CD4-positive, alpha-beta T cell (primary cell): Measurements from ENCODE around the gene MSRB3. TPM values are rescaled to one million over a fixed set of nuclear protein-coding genes. Genes with fewer than 3 reads are reported as not detected.

Experiments used
- ATAC-seq: fragments of 200-7000 bp; cut with Tn5 transposase; one replicate; pipeline ENCODE4 v1.10.0; 2022; ENCODE audit warnings: mild to moderate bottlenecking; ENCODE audit not compliant: poor library complexity
- CTCF ChIA-PET: fragments of 350-600 bp; sonication (Branson Sonifier 250); formaldehyde crosslinking; loops from one replicate; lab custom pipeline; 2021; ENCODE audit warnings: antibody characterized with exemption, inconsistent platforms; lab: Charles Lee
- POLR2A ChIA-PET: fragments of 350-600 bp; sonication (Branson Sonifier 250); formaldehyde crosslinking; loops from one replicate; lab custom pipeline; 2021; ENCODE audit warnings: antibody characterized with exemption, inconsistent platforms; lab: Charles Lee
- DNase-seq, 14 experiments: peaks; one replicate each; pipeline ENCODE4 v3.0.0-alpha.2; 2013 to 2020; ENCODE audit warnings: mixed read lengths in 2 of 14
- H3K27ac ChIP-seq, 2 donors: one replicate each; pipeline versions ENCODE4 v1.5.1 to v1.7.0; 2013; ENCODE audit warnings: low read length in 2 of 2, low read depth in 1 of 2, mild to moderate bottlenecking in 1 of 2
- H3K27me3 ChIP-seq, 2 experiments: 1 replicate in 1 of 2; 2 replicates in 1 of 2; pipeline versions ENCODE4 v1.6.1 to v1.7.0; 2013; ENCODE audit warnings: low read length in 2 of 2, control low read depth in 1 of 2, mild to moderate bottlenecking in 1 of 2, moderate library complexity in 1 of 2; ENCODE audit not compliant: insufficient read depth in 2 of 2, control insufficient read depth in 1 of 2
- H3K36me3 ChIP-seq: one replicate; pipeline ENCODE4 v1.6.1; 2013; ENCODE audit warnings: low read length, control low read depth; ENCODE audit not compliant: insufficient read depth
- H3K4me1 ChIP-seq: one replicate; pipeline ENCODE4 v1.6.1; 2013; ENCODE audit warnings: low read length, control low read depth; ENCODE audit not compliant: insufficient read depth
- H3K4me3 ChIP-seq: one replicate; pipeline ENCODE4 v1.5.1; 2013; ENCODE audit warnings: mild to moderate bottlenecking, low read length, moderate library complexity
- H3K9me3 ChIP-seq, 2 experiments: 1 replicate in 1 of 2; 2 replicates in 1 of 2; pipeline versions ENCODE4 v1.6.1 to v1.7.0; 2013; ENCODE audit warnings: low read length in 2 of 2, mild to moderate bottlenecking in 2 of 2, control low read depth in 1 of 2, moderate library complexity in 1 of 2; ENCODE audit not compliant: control insufficient read depth in 1 of 2, insufficient read depth in 1 of 2
- H3K27ac Mint-ChIP-seq: one replicate; pipeline ENCODE4 v1.8.0; 2020; ENCODE audit warnings: mixed read lengths
- H3K27me3 Mint-ChIP-seq: one replicate; pipeline ENCODE4 v1.8.0; 2021; ENCODE audit warnings: mixed read lengths
- H3K36me3 Mint-ChIP-seq: one replicate; pipeline ENCODE4 v1.8.0; 2021; ENCODE audit warnings: low read depth, mixed read lengths
- H3K4me1 Mint-ChIP-seq: one replicate; pipeline ENCODE4 v1.8.0; 2021; ENCODE audit warnings: low read depth, mixed read lengths
- H3K4me3 Mint-ChIP-seq: one replicate; pipeline ENCODE4 v1.8.0; 2020; ENCODE audit warnings: mild to moderate bottlenecking, mixed read lengths
- H3K9me3 Mint-ChIP-seq: one replicate; pipeline ENCODE4 v1.8.0; 2020; ENCODE audit warnings: mixed read lengths
- CTCF ChIP-seq: fragments of 200-600 bp; IDR thresholded peaks from one replicate; pipeline ENCODE4 v1.8.0; 2022; ENCODE audit warnings: antibody characterized with exemption, mild to moderate bottlenecking
- intact Hi-C, 2 experiments: fragments of 100-400 bp; cut with DNase I in 1 of 2; cut with micrococcal nuclease in 1 of 2; formaldehyde crosslinking; loops; one replicate each; pipeline versions ENCODE4 v1.15.1 to v1.9.0; 2023 to 2025; cut with DNase I, micrococcal nuclease
- total RNA-seq, 174 experiments: library from RNA in 2 of 174; stranded (reverse) in 2 of 174; gene quantifications; one replicate each; pipeline ENCODE4 v1.2.3 and lab custom pipeline; 2021 to 2026

MSRB3 gene
- total RNA-seq, 2 experiments from 2014 or later: 0.17 TPM; not detected in 1

DNA sequence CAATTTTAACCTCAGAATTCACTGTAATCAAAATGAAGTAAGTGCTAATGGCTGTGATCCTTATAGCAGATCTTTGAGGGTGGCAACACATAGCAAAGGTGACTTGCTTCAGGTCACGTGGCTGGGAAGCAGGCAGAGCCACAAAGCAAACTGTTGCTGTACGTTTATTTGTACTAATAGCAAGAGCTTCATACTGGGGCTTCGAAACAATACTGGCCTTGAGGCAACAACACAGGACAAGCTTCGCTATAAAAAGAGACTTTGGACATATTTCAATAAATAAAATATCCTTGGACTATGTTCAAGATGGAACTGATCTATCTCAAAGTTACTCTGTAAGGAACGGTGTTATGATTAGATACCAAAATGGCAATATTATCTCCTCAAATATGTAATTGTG lies 44.6 kb downstream of the MSRB3 start:
- Histone ChIP-seq H3K4me1 (no peaks in the 10 kb centered on the region), H3K9me3 (no peaks in the 10 kb centered on the region), H3K27me3 (peaks cover 0 to 5% of the 10 kb centered on the region in 2 experiments), H3K4me3 (no peak overlapping the region), H3K36me3 (no peaks in the 10 kb centered on the region), H3K27ac (no peak overlapping the region)
- DNase-seq (no peak), ATAC-seq (no peak)
- Mint-ChIP-seq H3K27ac (no peak overlapping the region), H3K4me1 (no peaks in the 10 kb centered on the region), H3K27me3 (no peaks in the 10 kb centered on the region), H3K36me3 (no peaks in the 10 kb centered on the region), H3K9me3 (no peaks in the 10 kb centered on the region), H3K4me3 (no peak overlapping the region)
- ChIA-PET CTCF (interaction anchor here (1.4 kb wide), 1 partner anchor 13 kb away, joined by 3 read pairs; no protein-coding TSS in a partner anchor), POLR2A (no interaction called here)
- intact Hi-C loops: no loop called here
- no peak for TF ChIP-seq CTCF

DNA sequence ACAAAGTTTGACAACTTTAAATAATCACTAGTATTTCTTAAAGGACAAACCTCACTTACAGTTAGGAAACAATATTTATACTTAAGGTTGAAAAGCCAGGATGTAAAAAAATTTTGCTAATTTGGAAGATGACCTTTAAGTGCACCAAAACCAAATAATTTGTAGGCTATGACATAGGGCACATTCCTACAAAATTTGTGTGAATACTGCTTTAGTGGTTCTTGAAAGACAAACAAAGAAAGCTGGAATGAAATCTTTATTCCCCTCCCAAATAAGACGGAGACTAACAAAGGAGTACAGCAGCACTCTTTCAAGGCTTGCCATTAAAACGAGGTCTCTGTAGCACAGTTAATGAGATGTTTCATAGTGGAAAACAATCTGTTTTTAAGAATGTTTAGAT lies 45.6 kb downstream of the MSRB3 start:
- no peaks in the 10 kb centered on the region for H3K4me1 ChIP-seq
- DNase-seq (no peak), ATAC-seq (no peak)
- H3K27ac ChIP-seq: no peak overlapping the region
- peaks cover 0 to 5% of the 10 kb centered on the region in 2 experiments for H3K27me3 ChIP-seq
- ChIA-PET POLR2A (no interaction called here), CTCF (interaction anchor here (1.4 kb wide), 1 partner anchor 14 kb away, joined by 3 read pairs; no protein-coding TSS in a partner anchor)
- H3K4me3 Mint-ChIP-seq: no peak overlapping the region
- H3K4me3 ChIP-seq: no peak overlapping the region
- no peaks in the 10 kb centered on the region for H3K9me3 ChIP-seq
- intact Hi-C loops: no loop called here
- H3K4me1 Mint-ChIP-seq: no peaks in the 10 kb centered on the region
- H3K36me3 Mint-ChIP-seq: no peaks in the 10 kb centered on the region
- no peak for TF ChIP-seq CTCF
- no peaks in the 10 kb centered on the region for H3K36me3 ChIP-seq
- H3K27me3 Mint-ChIP-seq: no peaks in the 10 kb centered on the region
- H3K9me3 Mint-ChIP-seq: no peaks in the 10 kb centered on the region
- no peak overlapping the region for H3K27ac Mint-ChIP-seq

DNA sequence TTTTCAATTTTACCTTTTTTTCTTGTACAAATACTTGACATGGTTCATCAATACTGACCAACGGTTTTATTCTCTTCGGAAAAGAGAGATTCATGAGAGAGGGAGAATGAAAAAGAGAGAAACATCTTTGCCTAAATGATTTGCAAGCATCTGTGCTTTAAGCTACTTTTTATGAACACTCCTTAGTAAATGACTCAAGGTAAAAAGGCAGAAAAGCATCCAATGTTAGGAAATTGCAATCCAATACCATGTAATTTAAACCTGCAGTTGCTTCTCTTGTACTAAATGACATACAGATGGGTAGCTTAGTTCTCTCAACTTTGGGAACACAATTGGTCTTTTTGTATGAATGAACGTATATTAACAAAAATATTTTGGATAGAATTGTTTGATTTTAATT lies 46.1 kb downstream of the MSRB3 start:
- Mint-ChIP-seq H3K4me3 (no peak overlapping the region), H3K27me3 (no peaks in the 10 kb centered on the region), H3K9me3 (no peaks in the 10 kb centered on the region), H3K4me1 (no peaks in the 10 kb centered on the region), H3K36me3 (no peaks in the 10 kb centered on the region), H3K27ac (no peak overlapping the region)
- no peak for ATAC-seq
- H3K27me3 ChIP-seq: peaks cover 0 to 5% of the 10 kb centered on the region in 2 experiments
- DNase-seq: no peak
- TF ChIP-seq CTCF: no peak
- intact Hi-C loops: no loop called here
- POLR2A ChIA-PET: no interaction called here
- CTCF ChIA-PET: interaction anchor here (1.4 kb wide), 1 partner anchor 15 kb away, joined by 3 read pairs; no protein-coding TSS in a partner anchor
- H3K4me3 ChIP-seq: no peak overlapping the region
- H3K9me3 ChIP-seq: no peaks in the 10 kb centered on the region
- H3K27ac ChIP-seq: no peak overlapping the region
- H3K36me3 ChIP-seq: no peaks in the 10 kb centered on the region
- no peaks in the 10 kb centered on the region for H3K4me1 ChIP-seq
